Measurements from ENCODE around the gene S100A16.

S100A16 gene

DNA sequence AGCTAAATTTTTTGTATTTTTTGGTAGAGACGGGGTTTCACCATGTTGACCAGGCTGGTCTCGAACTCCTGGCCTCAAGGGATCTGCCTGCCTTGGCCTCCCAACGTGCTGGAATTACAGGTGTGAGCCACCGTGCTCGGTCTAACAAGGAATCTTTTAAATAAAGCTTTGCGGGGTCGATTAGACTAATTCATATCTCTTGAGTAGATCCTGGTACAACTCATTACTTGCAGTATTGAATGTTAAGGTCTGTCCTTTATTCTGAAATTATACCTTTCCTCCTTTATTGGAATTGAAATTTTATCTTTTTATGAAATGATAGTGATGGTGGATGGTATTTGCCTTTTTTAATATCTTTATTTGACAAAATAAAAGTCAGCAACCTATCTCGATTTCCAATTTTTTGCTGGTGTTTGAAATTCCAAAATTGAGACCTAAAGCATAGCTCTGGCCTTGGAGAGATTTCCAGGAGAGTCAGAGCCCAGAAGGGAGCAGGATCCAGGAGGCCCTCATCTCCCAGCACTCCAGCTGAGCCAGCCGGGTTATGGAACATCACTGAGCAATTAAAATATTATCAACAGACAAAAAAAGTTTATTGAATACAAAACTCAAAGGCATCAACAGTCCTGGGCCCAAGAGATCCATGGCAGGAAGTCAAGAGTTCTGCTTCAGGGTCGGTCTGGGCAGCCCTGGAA lies 52.0 kb downstream of the S100A16 start:
- no peak for FAIRE-seq

- no peak for FAIRE-seq
These were observed 52.7 kb downstream of the S100A16 start for GRCh38 chr1:153560241-153560640.

DNA sequence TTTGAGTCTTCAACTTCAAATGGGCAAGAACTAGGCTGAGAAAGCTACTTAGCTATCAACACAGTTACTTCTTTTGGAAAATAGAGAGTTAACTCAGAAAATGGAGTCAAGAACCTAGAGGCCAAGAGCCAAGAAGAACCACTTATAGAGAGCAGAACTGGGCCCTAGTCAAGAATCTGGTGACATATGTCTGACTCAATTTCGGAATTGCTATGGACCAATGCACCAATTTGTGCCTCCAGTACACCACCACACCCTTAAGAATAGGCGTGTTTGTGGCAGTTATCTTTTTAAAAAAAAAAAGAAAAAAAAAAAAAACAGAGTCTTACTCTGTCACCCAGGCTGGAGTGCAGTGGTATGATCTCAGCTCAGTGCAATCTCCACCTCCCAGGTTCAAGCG lies 55.1 kb downstream of the S100A16 start:
- FAIRE-seq = no peak

Measured in colon (tissue), 2 donors.